GM18517 (cell line): ENCODE data around the gene PEX5L.
"Not testable (repeated sequence)": the region's sequence is repeated elsewhere in the genome, so short reads cannot be mapped to it uniquely, and the experiment has no call there.

Experiments used
- ATAC-seq: cut with Tn5 transposase; IDR thresholded peaks from one replicate; pipeline ENCODE4 v1.9.1; 2021; ENCODE audit warnings: mild to moderate bottlenecking, moderate library complexity; ENCODE audit not compliant: unreplicated experiment

PEX5L gene

GRCh38 chr3:179796421-179796820 is 240.3 kb downstream of the PEX5L start:
- ATAC-seq, result no peak

- ATAC-seq, result no peak
These were observed 242.4 kb downstream of the PEX5L start for GRCh38 chr3:179794355-179794754.

- ATAC-seq, result no peak
These were observed 244.9 kb downstream of the PEX5L start for GRCh38 chr3:179791793-179792192.

- no peak for ATAC-seq
These were observed 247.7 kb downstream of the PEX5L start for GRCh38 chr3:179788996-179789395.

GRCh38 chr3:179782841-179783240 is 253.9 kb downstream of the PEX5L start:
- not testable (repeated sequence) for ATAC-seq

GRCh38 chr3:179775416-179776122 is 261.2 kb downstream of the PEX5L start:
- no peak for ATAC-seq

- no peak for ATAC-seq
These were observed 264.4 kb downstream of the PEX5L start for GRCh38 chr3:179772297-179772696.

GRCh38 chr3:179771797-179772196 is 264.9 kb downstream of the PEX5L start:
- ATAC-seq, result no peak

GRCh38 chr3:179769411-179770247 is 267.1 kb downstream of the PEX5L start:
- ATAC-seq, result no peak

- ATAC-seq, result no peak
These were observed 268.7 kb downstream of the PEX5L start for GRCh38 chr3:179768080-179768479.

GRCh38 chr3:179766416-179767133 is 270.2 kb downstream of the PEX5L start:
- no peak for ATAC-seq

- ATAC-seq, result no peak
These were observed 271.3 kb downstream of the PEX5L start for GRCh38 chr3:179765396-179765795.

GRCh38 chr3:179760944-179761343 is 275.8 kb downstream of the PEX5L start:
- ATAC-seq, result no peak

- peak; percentile 71 for ATAC-seq
These were observed 285.9 kb downstream of the PEX5L start for GRCh38 chr3:179750720-179751328.

GRCh38 chr3:179745716-179746115 is 291.0 kb downstream of the PEX5L start:
- no peak for ATAC-seq

- no peak for ATAC-seq
These were observed 291.7 kb downstream of the PEX5L start for GRCh38 chr3:179745079-179745478.
